Left ventricle myocardium inferior (tissue), 1 donor: ENCODE measurements around the gene EVC. TPM values are rescaled to one million over a fixed set of nuclear protein-coding genes. Genes with fewer than 3 reads are reported as not detected.
"Not testable (repeated sequence)": the region's sequence is repeated elsewhere in the genome, so short reads cannot be mapped to it uniquely, and the experiment has no call there.

ENCODE experiments used
- DNase-seq: peaks from one replicate; pipeline ENCODE4 v3.0.0-alpha.2; 2020
- H3K27ac ChIP-seq: fragments of 200-600 bp; replicated peaks from 2 replicates; pipeline ENCODE4 v1.8.0; 2021
- H3K27me3 ChIP-seq: fragments of 200-600 bp; 2 replicates; pipeline ENCODE4 v1.8.0; 2021; ENCODE audit warnings: low read depth
- H3K36me3 ChIP-seq: fragments of 200-600 bp; 2 replicates; pipeline ENCODE4 v1.8.0; 2021
- H3K4me1 ChIP-seq: fragments of 200-600 bp; 2 replicates; pipeline ENCODE4 v1.8.0; 2021
- H3K4me3 ChIP-seq: fragments of 200-600 bp; 2 replicates; pipeline ENCODE4 v1.8.0; 2021; ENCODE audit warnings: mild to moderate bottlenecking, moderate library complexity
- H3K9me3 ChIP-seq: fragments of 200-600 bp; replicated peaks from 2 replicates; pipeline ENCODE4 v1.8.0; 2021
- intact Hi-C: fragments of 100-400 bp; cut with micrococcal nuclease; formaldehyde crosslinking; loops from one replicate; pipeline ENCODE4 v1.11.0; 2022
- total RNA-seq: library from RNA; stranded (reverse); fragmentation: NEBNext Ultra II Directional; extraction: Animal tissue kit (Norgen Biotek cat#: 25700); gene quantifications from one replicate; pipeline ENCODE4 v1.2.1, GENCODE V29; 2021
- TF ChIP-seq, protein P1 (sequence below): fragments of 200-600 bp; IDR thresholded peaks from 2 replicates; pipeline ENCODE4 v1.8.0; 2021; ENCODE audit warnings: antibody characterized with exemption, mild to moderate bottlenecking, borderline replicate concordance
- donor health status: DM: no; HTN: yes; CAD: no; lungs with severe emphysema.

Gene EVC
- total RNA-seq, 1 donor from 2014 or later: 5.1 TPM

DNA sequence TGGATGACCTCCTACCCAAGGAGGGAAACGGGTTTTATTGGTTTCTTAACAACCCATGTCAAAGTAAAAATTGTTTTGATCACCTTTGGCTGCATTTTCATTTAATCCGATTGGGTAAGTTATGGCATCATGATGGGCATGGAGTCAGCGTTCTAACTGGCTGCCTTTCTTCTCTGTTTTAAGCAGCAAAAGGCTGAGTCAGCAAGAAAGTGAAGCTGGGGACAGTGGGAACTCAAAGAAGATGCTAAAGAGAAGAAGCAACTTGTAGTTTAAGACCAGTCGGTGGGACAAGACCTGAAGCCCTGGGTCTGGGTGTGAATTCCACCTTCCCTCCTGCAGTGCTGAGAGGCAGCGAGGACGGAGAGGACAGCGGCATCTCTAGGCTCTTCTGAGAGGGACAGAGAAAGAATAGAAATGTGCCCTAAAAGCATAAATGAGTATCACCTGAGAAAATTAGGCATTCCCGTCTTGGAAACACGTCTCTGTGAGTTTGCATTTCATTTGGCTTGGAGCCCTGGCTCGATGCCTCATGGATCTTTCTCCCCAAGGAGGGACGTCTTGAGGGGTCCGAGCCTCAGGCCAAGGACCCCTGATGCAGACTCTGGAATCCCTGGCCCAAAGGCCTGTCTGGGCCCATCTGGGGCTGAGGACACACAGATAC, 99.9 kb downstream of the EVC start:
- TF ChIP-seq, protein P1, sequence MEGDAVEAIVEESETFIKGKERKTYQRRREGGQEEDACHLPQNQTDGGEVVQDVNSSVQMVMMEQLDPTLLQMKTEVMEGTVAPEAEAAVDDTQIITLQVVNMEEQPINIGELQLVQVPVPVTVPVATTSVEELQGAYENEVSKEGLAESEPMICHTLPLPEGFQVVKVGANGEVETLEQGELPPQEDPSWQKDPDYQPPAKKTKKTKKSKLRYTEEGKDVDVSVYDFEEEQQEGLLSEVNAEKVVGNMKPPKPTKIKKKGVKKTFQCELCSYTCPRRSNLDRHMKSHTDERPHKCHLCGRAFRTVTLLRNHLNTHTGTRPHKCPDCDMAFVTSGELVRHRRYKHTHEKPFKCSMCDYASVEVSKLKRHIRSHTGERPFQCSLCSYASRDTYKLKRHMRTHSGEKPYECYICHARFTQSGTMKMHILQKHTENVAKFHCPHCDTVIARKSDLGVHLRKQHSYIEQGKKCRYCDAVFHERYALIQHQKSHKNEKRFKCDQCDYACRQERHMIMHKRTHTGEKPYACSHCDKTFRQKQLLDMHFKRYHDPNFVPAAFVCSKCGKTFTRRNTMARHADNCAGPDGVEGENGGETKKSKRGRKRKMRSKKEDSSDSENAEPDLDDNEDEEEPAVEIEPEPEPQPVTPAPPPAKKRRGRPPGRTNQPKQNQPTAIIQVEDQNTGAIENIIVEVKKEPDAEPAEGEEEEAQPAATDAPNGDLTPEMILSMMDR: no peak
- peaks cover 15% of the 10 kb centered on the region for H3K9me3 ChIP-seq
- DNase-seq: no peak
- no peaks in the 10 kb centered on the region for H3K4me1 ChIP-seq
- H3K36me3 ChIP-seq: peaks cover 39% of the 10 kb centered on the region
- no peak overlapping the region for H3K27ac ChIP-seq
- intact Hi-C loops: no loop called here
- H3K4me3 ChIP-seq: no peak overlapping the region
- no peaks in the 10 kb centered on the region for H3K27me3 ChIP-seq

DNA sequence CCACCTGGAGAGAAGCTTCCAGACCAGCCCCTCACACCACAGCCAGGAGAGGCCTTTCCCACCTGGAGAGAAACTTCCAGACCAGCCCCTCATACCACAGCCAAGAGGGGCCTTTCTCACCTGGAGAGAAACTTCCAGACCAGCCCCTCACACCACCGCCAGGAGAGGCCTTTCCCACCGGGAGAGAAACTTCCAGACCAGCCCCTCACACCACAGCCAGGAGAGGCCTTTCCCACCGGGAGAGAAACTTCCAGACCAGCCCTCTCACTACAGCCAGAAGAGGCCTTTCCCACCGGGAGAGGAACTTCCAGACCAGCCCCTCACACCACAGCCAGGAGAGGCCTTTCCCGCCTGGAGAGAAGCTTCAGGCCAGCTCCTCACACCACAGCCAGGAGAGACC, 101.1 kb downstream of the EVC start:
- H3K27me3 ChIP-seq, H3K4me1 ChIP-seq, intact Hi-C loops, DNase-seq, H3K4me3 ChIP-seq, H3K27ac ChIP-seq: not testable (repeated sequence)
- peaks cover 15% of the 10 kb centered on the region for H3K9me3 ChIP-seq
- peaks cover 39% of the 10 kb centered on the region for H3K36me3 ChIP-seq

DNA sequence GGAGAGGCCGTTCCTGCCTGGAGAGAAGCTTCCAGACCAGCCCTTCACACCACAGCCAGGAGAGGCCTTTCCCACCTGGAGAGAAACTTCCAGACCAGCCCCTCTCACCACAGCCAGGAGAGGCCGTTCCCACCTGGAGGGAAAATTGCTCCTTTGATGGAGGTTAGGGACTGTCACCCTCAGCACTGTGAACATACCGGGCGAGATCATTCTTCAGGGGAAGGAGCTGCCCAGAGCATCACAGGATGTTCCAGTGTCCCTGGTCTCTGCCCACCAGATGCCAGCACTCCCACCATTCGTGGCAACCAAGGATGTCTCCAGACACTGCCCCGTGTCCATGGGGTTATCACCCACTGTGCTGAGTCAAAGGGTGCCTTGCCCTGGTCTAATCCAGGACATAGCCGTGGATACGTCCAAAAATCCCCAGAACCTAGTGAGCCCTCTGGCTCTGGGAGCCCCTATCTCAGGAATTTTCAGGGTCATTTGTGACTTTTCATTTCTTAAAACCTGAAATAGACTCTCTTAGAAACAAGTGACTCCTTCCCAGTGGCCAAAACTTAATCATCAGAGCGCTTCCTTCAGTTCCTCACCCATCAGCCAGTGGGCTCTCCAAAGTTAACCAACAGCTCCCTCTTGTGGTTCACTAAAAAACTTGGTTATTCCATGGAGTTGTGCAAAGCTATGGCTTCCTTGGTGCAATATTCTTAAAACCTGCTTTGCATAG, 101.7 kb downstream of the EVC start:
- TF ChIP-seq, protein P1: peak; percentile 76
- Histone ChIP-seq H3K27me3 (no peaks in the 10 kb centered on the region), H3K9me3 (peaks cover 15% of the 10 kb centered on the region), H3K27ac (no peak overlapping the region), H3K4me1 (no peaks in the 10 kb centered on the region), H3K36me3 (peaks cover 39% of the 10 kb centered on the region), H3K4me3 (no peak overlapping the region)
- no peak for DNase-seq
- intact Hi-C loops: no loop called here

DNA sequence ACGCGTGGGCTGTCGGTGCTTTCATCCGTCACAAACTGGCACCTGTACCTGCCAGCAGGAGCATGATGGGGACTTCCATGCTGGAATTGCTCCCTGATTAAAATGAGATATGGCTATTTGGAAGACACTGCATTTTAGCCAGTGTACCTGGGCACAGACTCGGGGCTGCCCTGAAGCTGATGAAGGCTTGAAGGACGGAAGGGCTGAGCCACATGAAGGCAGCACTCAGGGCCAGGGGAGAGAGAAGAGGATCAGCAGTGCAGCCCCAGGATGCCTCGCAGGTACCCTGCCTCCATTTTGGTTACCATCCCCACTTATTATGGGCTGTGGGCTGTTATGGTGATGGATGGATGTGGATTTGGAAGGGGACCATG, 102.9 kb downstream of the EVC start:
- no peaks in the 10 kb centered on the region for H3K27me3 ChIP-seq
- DNase-seq: no peak
- peaks cover 39% of the 10 kb centered on the region for H3K36me3 ChIP-seq
- intact Hi-C loops: no loop called here
- no peaks in the 10 kb centered on the region for H3K4me1 ChIP-seq
- peak overlapping the region; percentile 50 for H3K4me3 ChIP-seq
- H3K9me3 ChIP-seq: peaks cover 15% of the 10 kb centered on the region
- TF ChIP-seq, protein P1: no peak
- no peak overlapping the region for H3K27ac ChIP-seq

DNA sequence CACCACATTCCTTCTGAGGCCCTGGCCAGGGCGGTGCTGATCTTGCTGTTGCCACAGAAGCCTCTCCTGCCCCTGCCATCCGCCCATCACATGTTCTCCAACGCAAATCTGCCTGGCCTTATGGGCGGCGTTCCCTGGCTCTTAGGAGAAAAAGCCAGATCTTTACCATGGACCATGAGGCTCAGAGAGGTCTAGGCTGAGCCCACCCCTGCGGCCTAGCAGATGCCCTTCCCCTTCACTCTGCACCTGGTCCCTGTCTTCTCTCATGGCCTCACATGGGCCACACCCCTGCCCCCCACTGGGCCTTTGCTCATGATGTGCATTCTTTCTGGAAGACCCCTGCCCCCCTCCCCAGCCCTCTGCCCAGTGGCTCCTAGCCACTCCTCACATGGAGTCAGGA, 103.4 kb downstream of the EVC start:
- peak overlapping the region; percentile 50 for H3K4me3 ChIP-seq
- no peaks in the 10 kb centered on the region for H3K27me3 ChIP-seq
- H3K36me3 ChIP-seq: peaks cover 39% of the 10 kb centered on the region
- no peak overlapping the region for H3K27ac ChIP-seq
- peaks cover 15% of the 10 kb centered on the region for H3K9me3 ChIP-seq
- intact Hi-C loops: no loop called here
- DNase-seq: no peak
- no peaks in the 10 kb centered on the region for H3K4me1 ChIP-seq
- TF ChIP-seq, protein P1: no peak

DNA sequence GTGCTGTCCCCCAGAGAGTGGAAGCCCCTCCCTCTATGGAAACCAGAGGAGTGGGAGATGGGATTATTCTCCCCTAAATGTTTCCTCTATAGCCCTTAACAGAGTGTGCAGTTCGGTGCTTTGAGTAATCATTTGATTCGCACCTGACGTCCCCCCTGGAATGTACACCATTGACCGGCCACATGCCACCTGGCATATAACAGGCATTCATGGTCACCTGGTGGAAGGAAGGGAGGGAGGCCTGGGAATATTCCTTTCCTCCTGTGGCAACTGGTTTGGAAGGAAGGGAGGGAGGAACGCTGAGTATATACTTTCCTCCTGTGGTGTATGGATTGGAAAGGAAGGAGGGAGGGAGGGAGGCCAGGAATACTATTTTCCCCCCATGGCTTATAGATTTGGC, 104.6 kb downstream of the EVC start:
- Histone ChIP-seq H3K36me3 (peaks cover 34% of the 10 kb centered on the region), H3K27ac (no peak overlapping the region), H3K4me3 (peak overlapping the region; percentile 50), H3K4me1 (no peaks in the 10 kb centered on the region), H3K9me3 (peaks cover 3% of the 10 kb centered on the region), H3K27me3 (no peaks in the 10 kb centered on the region)
- TF ChIP-seq, protein P1: no peak
- DNase-seq: no peak
- intact Hi-C loops: no loop called here
